SK-N-SH (cell line): ENCODE results near the gene SNX33. TPM values are rescaled to one million over a fixed set of nuclear protein-coding genes. Genes with fewer than 3 reads are reported as not detected.

ENCODE experiments used
- CTCF ChIA-PET: fragments of 300-600, 350-600 bp; formaldehyde crosslinking; extraction: SDS; loops from one replicate; lab custom pipeline; 2021; lab: Yijun Ruan, JAX
- POLR2A ChIA-PET: fragments of 350-600 bp; sonication (Branson Sonifier 250); formaldehyde crosslinking; extraction: SDS; loops from one replicate; lab custom pipeline; 2020; ENCODE audit warnings: antibody characterized with exemption, inconsistent platforms; lab: Yijun Ruan, JAX
- DNase-seq: peaks from one replicate; pipeline ENCODE4 v3.0.0; 2012
- H2AFZ ChIP-seq: fragments of 200-600 bp; sonication (generic); 2 replicates; pipeline ENCODE4 v1.8.1; 2016; ENCODE audit warnings: antibody characterized with exemption, mild to moderate bottlenecking, low read depth
- H3F3A ChIP-seq: fragments of 200-600 bp; sonication (generic); replicated peaks from 2 replicates; pipeline ENCODE3; 2016; ENCODE audit warnings: antibody characterized with exemption, mild to moderate bottlenecking; ENCODE audit not compliant: insufficient read depth
- H3K27ac ChIP-seq, 2 experiments: fragments of 200-500 bp in 1 of 2; fragments of 200-600 bp in 1 of 2; sonication (Bioruptor generic) in 1 of 2; sonication (generic), shearing (Covaris generic) in 1 of 2; 2 replicates each; pipeline versions ENCODE4 v1.5.1 to v1.6.1; 2014 to 2016; ENCODE audit warnings: low read depth in 2 of 2, inconsistent platforms in 1 of 2, low read length in 1 of 2, mild to moderate bottlenecking in 1 of 2, mixed read lengths in 1 of 2
- H3K27me3 ChIP-seq: fragments of 200-600 bp; sonication (generic), shearing (Covaris generic); 2 replicates; pipeline ENCODE4 v1.6.1; 2016; ENCODE audit warnings: mixed run types; ENCODE audit not compliant: insufficient read depth
- H3K36me3 ChIP-seq, 2 experiments: fragments of 200-500 bp in 1 of 2; fragments of 200-600 bp in 1 of 2; sonication (Bioruptor generic) in 1 of 2; sonication (generic) in 1 of 2; replicated peaks in 1 of 2; 2 replicates each; pipeline versions ENCODE3 to v1.5.1; 2014 to 2016; ENCODE audit warnings: low read length in 1 of 2, mild to moderate bottlenecking in 1 of 2; ENCODE audit not compliant: insufficient read depth in 2 of 2, control insufficient read depth in 1 of 2
- H3K4me1 ChIP-seq, 2 experiments: fragments of 200-500 bp in 1 of 2; fragments of 200-600 bp in 1 of 2; sonication (Bioruptor generic) in 1 of 2; sonication (generic), shearing (Covaris generic) in 1 of 2; 2 replicates each; pipeline versions ENCODE4 v1.5.1 to v1.6.1; 2014 to 2016; ENCODE audit warnings: low read depth in 1 of 2, low read length in 1 of 2, mixed run types in 1 of 2; ENCODE audit not compliant: insufficient read depth in 2 of 2, control insufficient read depth in 1 of 2
- H3K4me2 ChIP-seq: fragments of 200-600 bp; sonication (generic), shearing (Covaris generic); 2 replicates; pipeline ENCODE4 v1.6.1; 2017; ENCODE audit warnings: mixed run types
- H3K4me3 ChIP-seq, 2 experiments: fragments of 200-500 bp in 1 of 2; fragments of 200-600 bp in 1 of 2; sonication (Bioruptor generic) in 1 of 2; sonication (generic), shearing (Covaris generic) in 1 of 2; 2 replicates each; pipeline versions ENCODE4 v1.5.1 to v1.8.1; 2014 to 2016; ENCODE audit warnings: low read depth in 2 of 2, inconsistent platforms in 1 of 2, low read length in 1 of 2, mild to moderate bottlenecking in 1 of 2, mixed read lengths in 1 of 2, moderate library complexity in 1 of 2
- H3K79me2 ChIP-seq: fragments of 200-600 bp; sonication (generic); 2 replicates; pipeline ENCODE4 v1.8.1; 2017; ENCODE audit warnings: mild to moderate bottlenecking; ENCODE audit not compliant: insufficient read depth
- H3K9ac ChIP-seq: fragments of 200-600 bp; sonication (generic); 2 replicates; pipeline ENCODE4 v1.6.1; 2017; ENCODE audit warnings: mixed run types
- H3K9me2 ChIP-seq: fragments of 200-600 bp; sonication (generic); 2 replicates; pipeline ENCODE4 v1.6.1; 2017; ENCODE audit warnings: mixed run types
- H3K9me3 ChIP-seq: fragments of 200-600 bp; sonication (generic); 2 replicates; pipeline ENCODE4 v1.6.1; 2017; ENCODE audit warnings: mixed run types, mild to moderate bottlenecking, moderate library complexity
- H4K20me1 ChIP-seq: fragments of 200-600 bp; sonication (generic); 2 replicates; pipeline ENCODE4 v1.6.1; 2017; ENCODE audit warnings: mild to moderate bottlenecking, mixed run types; ENCODE audit not compliant: insufficient read depth
- EZH2phosphoT487 ChIP-seq: fragments of 200-600 bp; sonication (generic); IDR thresholded peaks from 2 replicates; pipeline ENCODE4 v1.6.1; 2017; ENCODE audit warnings: low read depth, mixed run types, mild to moderate bottlenecking, antibody characterized with exemption, moderate library complexity, borderline replicate concordance
- FOXJ3 ChIP-seq: sonication (generic); formaldehyde crosslinking; IDR thresholded peaks from 2 replicates; pipeline ENCODE4 v1.5.1; 2020; ENCODE audit warnings: mild to moderate bottlenecking, missing genetic modification reagents
- FOXM1 ChIP-seq: IDR thresholded peaks from 2 replicates; pipeline ENCODE4 v1.4.0; 2012; ENCODE audit warnings: low read depth, mild to moderate bottlenecking
- MEF2A ChIP-seq: IDR thresholded peaks from 2 replicates; pipeline ENCODE4 v1.4.0; 2012; ENCODE audit warnings: low read depth, borderline replicate concordance
- NFIC ChIP-seq: IDR thresholded peaks from 2 replicates; pipeline ENCODE4 v1.4.0; 2012; ENCODE audit warnings: borderline replicate concordance
- NRF1 ChIP-seq: IDR thresholded peaks from 2 replicates; pipeline ENCODE4 v1.6.1; 2012; ENCODE audit warnings: low read depth, mild to moderate bottlenecking, low read length
- TCF12 ChIP-seq: IDR thresholded peaks from 2 replicates; pipeline ENCODE4 v1.4.0; 2012
- WGBS: methylation state at CpG from one replicate; pipeline ENCODE4 v1.1.6; 2017; ENCODE audit warnings: low lambda C conversion rate; 5-methylcytosine and 5-hydroxymethylcytosine counted together
- polyA plus RNA-seq, 3 experiments: library from polyadenylated mRNA; depleted of rRNA; stranded (reverse); fragments of >200 nt; gene quantifications; 2 replicates each; pipeline ENCODE4 v1.2.3, GENCODE V29; 2012
- TF ChIP-seq, protein P1 (sequence below): fragments of 150-350 bp; IDR thresholded peaks from 2 replicates; pipeline ENCODE4 v1.6.1; 2017; ENCODE audit warnings: antibody characterized with exemption, low read length, low read depth, borderline replicate concordance
- TF ChIP-seq, protein P2 (sequence below): fragments of 150-350 bp; IDR thresholded peaks from 2 replicates; pipeline ENCODE4 v1.6.1; 2016; ENCODE audit warnings: mild to moderate bottlenecking, low read depth, low read length
- TF ChIP-seq, protein P3 (sequence below): IDR thresholded peaks from 2 replicates; pipeline ENCODE4 v1.4.0; 2012; ENCODE audit warnings: low read depth, borderline replicate concordance
- TF ChIP-seq, protein P4 (sequence below): IDR thresholded peaks from 2 replicates; pipeline ENCODE4 v1.6.1; 2012; ENCODE audit warnings: mild to moderate bottlenecking, low read depth, low read length, moderate library complexity
- TF ChIP-seq, protein P5 (sequence below): IDR thresholded peaks from 2 replicates; pipeline ENCODE4 v1.4.0; 2012; ENCODE audit warnings: low read depth

Gene SNX33
- polyA plus RNA-seq, 1 of the 3 experiments (the other 2 are of a cell fraction): 7.7 TPM

DNA sequence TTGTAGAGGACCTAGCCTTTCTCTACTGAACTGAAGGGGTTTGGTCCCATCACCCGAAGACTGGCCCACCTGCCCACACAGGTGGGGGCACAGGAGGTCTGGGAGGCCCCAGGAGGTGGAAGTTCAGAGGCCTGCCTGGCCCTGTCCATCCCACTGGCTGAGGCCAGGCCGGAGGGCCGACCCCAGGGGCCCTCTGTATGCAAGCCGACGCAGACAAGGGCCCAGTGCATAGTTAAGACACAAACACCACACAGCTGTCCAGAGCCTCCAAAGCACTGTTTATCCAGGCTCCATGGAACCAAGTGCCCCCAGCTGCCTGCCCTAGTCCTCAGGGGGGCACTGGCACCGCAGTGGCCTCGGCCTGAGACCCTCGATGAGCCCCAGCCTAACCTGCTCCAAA lies 26.7 kb downstream of the SNX33 start:
- Histone ChIP-seq H2AFZ (no peak overlapping the region), H3K9me3 (no peaks in the 10 kb centered on the region), H3K4me2 (no peak overlapping the region), H3K4me3 (no peak overlapping the region), H3F3A (peaks cover 7% of the 10 kb centered on the region), H3K9ac (no peak overlapping the region), H3K27me3 (no peaks in the 10 kb centered on the region), H4K20me1 (no peaks in the 10 kb centered on the region), H3K36me3 (no peaks in the 10 kb centered on the region), H3K9me2 (no peaks in the 10 kb centered on the region), H3K27ac (no peak overlapping the region; a peak in 1 of 4 replicates), H3K4me1 (peaks cover 24 to 26% of the 10 kb centered on the region in 2 experiments; a peak in 3 of 4 replicates), H3K79me2 (no peaks in the 10 kb centered on the region)
- ChIA-PET CTCF (interaction anchor here (1.6 to 2.7 kb wide), 3 partner anchors 9 to 128 kb away, joined by 4 to 9 read pairs (median 5); partner anchors contain the start of gene IMP3), POLR2A (no interaction called here)
- no peak for DNase-seq
- TF ChIP-seq, protein P1, sequence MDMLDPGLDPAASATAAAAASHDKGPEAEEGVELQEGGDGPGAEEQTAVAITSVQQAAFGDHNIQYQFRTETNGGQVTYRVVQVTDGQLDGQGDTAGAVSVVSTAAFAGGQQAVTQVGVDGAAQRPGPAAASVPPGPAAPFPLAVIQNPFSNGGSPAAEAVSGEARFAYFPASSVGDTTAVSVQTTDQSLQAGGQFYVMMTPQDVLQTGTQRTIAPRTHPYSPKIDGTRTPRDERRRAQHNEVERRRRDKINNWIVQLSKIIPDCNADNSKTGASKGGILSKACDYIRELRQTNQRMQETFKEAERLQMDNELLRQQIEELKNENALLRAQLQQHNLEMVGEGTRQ: no peak
- TF ChIP-seq, protein P2, sequence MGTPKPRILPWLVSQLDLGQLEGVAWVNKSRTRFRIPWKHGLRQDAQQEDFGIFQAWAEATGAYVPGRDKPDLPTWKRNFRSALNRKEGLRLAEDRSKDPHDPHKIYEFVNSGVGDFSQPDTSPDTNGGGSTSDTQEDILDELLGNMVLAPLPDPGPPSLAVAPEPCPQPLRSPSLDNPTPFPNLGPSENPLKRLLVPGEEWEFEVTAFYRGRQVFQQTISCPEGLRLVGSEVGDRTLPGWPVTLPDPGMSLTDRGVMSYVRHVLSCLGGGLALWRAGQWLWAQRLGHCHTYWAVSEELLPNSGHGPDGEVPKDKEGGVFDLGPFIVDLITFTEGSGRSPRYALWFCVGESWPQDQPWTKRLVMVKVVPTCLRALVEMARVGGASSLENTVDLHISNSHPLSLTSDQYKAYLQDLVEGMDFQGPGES: no peak
- TF ChIP-seq, protein P3, sequence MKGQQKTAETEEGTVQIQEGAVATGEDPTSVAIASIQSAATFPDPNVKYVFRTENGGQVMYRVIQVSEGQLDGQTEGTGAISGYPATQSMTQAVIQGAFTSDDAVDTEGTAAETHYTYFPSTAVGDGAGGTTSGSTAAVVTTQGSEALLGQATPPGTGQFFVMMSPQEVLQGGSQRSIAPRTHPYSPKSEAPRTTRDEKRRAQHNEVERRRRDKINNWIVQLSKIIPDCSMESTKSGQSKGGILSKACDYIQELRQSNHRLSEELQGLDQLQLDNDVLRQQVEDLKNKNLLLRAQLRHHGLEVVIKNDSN: no peak
- TF ChIP-seq TCF12 (no peak), FOXJ3 (CRISPR knock-in tag) (no peak), NRF1 (no peak), EZH2phosphoT487 (no peak), MEF2A (no peak), NFIC (no peak), FOXM1 (no peak)
- TF ChIP-seq, protein P4, sequence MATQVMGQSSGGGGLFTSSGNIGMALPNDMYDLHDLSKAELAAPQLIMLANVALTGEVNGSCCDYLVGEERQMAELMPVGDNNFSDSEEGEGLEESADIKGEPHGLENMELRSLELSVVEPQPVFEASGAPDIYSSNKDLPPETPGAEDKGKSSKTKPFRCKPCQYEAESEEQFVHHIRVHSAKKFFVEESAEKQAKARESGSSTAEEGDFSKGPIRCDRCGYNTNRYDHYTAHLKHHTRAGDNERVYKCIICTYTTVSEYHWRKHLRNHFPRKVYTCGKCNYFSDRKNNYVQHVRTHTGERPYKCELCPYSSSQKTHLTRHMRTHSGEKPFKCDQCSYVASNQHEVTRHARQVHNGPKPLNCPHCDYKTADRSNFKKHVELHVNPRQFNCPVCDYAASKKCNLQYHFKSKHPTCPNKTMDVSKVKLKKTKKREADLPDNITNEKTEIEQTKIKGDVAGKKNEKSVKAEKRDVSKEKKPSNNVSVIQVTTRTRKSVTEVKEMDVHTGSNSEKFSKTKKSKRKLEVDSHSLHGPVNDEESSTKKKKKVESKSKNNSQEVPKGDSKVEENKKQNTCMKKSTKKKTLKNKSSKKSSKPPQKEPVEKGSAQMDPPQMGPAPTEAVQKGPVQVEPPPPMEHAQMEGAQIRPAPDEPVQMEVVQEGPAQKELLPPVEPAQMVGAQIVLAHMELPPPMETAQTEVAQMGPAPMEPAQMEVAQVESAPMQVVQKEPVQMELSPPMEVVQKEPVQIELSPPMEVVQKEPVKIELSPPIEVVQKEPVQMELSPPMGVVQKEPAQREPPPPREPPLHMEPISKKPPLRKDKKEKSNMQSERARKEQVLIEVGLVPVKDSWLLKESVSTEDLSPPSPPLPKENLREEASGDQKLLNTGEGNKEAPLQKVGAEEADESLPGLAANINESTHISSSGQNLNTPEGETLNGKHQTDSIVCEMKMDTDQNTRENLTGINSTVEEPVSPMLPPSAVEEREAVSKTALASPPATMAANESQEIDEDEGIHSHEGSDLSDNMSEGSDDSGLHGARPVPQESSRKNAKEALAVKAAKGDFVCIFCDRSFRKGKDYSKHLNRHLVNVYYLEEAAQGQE: no peak
- TF ChIP-seq, protein P5, sequence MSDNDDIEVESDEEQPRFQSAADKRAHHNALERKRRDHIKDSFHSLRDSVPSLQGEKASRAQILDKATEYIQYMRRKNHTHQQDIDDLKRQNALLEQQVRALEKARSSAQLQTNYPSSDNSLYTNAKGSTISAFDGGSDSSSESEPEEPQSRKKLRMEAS: no peak
- WGBS: 74% methylated on average over 6 of the region's 8 CpGs
